Neural cell (in vitro differentiated cells): Measurements from ENCODE around the gene TMEM135.

Experiments used
- EP300 ChIP-seq: fragments of 450-650 bp; conservative IDR thresholded peaks from 2 replicates; pipeline ENCODE4 v1.6.1; 2014; ENCODE audit warnings: antibody characterized with exemption, mild to moderate bottlenecking, moderate library complexity; ENCODE audit not compliant: poor library complexity, severe bottlenecking
- EZH2 ChIP-seq: fragments of 200-600, 300-800 bp; shearing (Covaris generic), sonication (generic); IDR thresholded peaks from 2 replicates; pipeline ENCODE4 v1.6.1; 2014; ENCODE audit warnings: antibody characterized with exemption, low read length, borderline replicate concordance, mild to moderate bottlenecking; ENCODE audit not compliant: insufficient read depth, poor library complexity, severe bottlenecking
- POLR2AphosphoS5 ChIP-seq: IDR thresholded peaks from 2 replicates; pipeline ENCODE4 v1.6.1; 2012
- REST ChIP-seq: IDR thresholded peaks from 2 replicates; pipeline ENCODE4 v1.6.1; 2012; ENCODE audit warnings: borderline replicate concordance
- TF ChIP-seq, protein P1 (sequence below): fragments of 450-650 bp; IDR thresholded peaks from 2 replicates; pipeline ENCODE4 v1.5.1; 2014; ENCODE audit warnings: antibody characterized with exemption, mild to moderate bottlenecking, moderate library complexity; ENCODE audit not compliant: poor library complexity, severe bottlenecking

- TF ChIP-seq EZH2 (no peak), POLR2AphosphoS5 (no peak), REST (no peak), EP300 (no peak)
- TF ChIP-seq, protein P1, sequence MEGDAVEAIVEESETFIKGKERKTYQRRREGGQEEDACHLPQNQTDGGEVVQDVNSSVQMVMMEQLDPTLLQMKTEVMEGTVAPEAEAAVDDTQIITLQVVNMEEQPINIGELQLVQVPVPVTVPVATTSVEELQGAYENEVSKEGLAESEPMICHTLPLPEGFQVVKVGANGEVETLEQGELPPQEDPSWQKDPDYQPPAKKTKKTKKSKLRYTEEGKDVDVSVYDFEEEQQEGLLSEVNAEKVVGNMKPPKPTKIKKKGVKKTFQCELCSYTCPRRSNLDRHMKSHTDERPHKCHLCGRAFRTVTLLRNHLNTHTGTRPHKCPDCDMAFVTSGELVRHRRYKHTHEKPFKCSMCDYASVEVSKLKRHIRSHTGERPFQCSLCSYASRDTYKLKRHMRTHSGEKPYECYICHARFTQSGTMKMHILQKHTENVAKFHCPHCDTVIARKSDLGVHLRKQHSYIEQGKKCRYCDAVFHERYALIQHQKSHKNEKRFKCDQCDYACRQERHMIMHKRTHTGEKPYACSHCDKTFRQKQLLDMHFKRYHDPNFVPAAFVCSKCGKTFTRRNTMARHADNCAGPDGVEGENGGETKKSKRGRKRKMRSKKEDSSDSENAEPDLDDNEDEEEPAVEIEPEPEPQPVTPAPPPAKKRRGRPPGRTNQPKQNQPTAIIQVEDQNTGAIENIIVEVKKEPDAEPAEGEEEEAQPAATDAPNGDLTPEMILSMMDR: no peak
These were observed 45.3 kb downstream of the TMEM135 start for GRCh38 chr11:87083029-87083428.
